Right renal pelvis (tissue), 4 donors: ENCODE measurements around the gene GPC1. TPM values are rescaled to one million over a fixed set of nuclear protein-coding genes. Genes with fewer than 3 reads are reported as not detected.
"Not testable (repeated sequence)": the region's sequence is repeated elsewhere in the genome, so short reads cannot be mapped to it uniquely, and the experiment has no call there.

ENCODE experiments used
- DNase-seq, 4 donors: peaks; one replicate each; pipeline ENCODE4 v3.0.0-alpha.2; 2013; ENCODE audit warnings: low read depth in 4 of 4, low spot score in 3 of 4, missing footprints in 1 of 4
- polyA plus RNA-seq, 4 donors: library from polyadenylated mRNA; unstranded; fragments of 120-200 nt; gene quantifications; one replicate each; pipeline ENCODE4 v1.2.1, GENCODE V29; 2013; ENCODE audit not compliant: insufficient read length in 4 of 4

The GPC1 gene
- 10 to 100 TPM; 27.8 to 46.3 (median 33.4) TPM for polyA plus RNA-seq

DNA sequence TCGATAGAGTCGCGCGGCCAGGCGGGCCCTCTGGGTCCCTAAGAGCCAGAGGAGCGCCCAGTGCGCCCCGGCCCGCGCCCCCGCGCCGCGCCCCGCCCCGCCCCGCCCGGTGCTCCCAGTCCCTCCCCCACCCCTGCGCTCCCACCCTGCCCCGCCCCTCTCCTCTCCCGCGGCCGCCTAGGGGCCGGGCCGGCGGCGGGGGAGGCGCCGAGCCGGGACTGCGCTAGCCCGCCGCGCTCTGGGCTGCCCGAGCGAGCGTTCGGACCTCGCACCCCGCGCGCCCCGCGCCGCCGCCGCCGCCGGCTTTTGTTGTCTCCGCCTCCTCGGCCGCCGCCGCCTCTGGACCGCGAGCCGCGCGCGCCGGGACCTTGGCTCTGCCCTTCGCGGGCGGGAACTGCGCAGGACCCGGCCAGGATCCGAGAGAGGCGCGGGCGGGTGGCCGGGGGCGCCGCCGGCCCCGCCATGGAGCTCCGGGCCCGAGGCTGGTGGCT is at the start of gene GPC1:
Gene GPC1, plus strand, starts transcription at position 207 of the 491 bp plus-strand sequence. Its CDS starts 256 bp downstream, at position 463.
- DNase-seq, result peak in 1 of 4 donors; percentile 66

DNA sequence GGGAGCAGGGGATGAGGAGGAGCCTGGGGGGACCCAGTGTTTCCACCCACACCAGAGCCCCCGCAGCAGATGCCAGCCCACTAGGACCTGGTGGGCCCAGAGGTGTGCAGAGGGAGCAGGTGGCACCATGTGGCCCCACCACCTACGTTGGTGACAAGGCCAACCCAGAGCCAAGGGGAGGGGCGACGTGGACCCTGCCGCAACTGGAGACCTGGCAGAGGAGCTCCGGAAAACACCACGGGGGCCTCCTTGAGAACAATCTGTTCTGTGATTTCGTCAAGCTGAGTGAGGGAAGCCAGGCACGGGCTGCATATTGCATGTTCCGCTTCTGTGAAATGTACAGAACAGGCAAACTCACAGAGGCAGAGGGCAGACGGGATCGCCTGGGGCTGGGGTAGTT is 49.1 kb upstream of the GPC1 start:
- DNase-seq, result no peak

DNA sequence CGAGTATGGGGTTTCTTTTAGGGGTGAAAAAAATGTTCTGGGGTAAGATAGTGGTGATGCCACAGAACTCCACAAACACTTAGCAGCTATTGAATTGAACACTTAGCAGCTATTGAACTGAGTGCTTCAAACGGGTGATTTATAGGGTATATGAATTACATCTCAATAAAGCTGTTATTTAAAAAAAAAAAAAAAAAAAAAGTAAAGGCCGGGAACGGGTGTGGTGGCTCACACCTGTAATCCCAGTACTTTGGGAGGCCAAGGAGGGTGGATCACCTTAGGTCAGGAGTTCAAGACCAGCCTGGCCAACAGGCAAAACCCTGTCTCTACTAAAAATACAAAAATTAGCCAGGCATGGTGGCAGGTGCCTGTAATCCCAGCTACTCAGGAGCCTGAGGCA is 48.7 kb upstream of the GPC1 start:
- DNase-seq, result not testable (repeated sequence)

GRCh38 chr2:240387325-240387668 is 48.2 kb upstream of the GPC1 start:
- no peak for DNase-seq

- DNase-seq, result no peak
Observed at GRCh38 chr2:240387669-240388358, 47.6 kb upstream of the GPC1 start.

DNA sequence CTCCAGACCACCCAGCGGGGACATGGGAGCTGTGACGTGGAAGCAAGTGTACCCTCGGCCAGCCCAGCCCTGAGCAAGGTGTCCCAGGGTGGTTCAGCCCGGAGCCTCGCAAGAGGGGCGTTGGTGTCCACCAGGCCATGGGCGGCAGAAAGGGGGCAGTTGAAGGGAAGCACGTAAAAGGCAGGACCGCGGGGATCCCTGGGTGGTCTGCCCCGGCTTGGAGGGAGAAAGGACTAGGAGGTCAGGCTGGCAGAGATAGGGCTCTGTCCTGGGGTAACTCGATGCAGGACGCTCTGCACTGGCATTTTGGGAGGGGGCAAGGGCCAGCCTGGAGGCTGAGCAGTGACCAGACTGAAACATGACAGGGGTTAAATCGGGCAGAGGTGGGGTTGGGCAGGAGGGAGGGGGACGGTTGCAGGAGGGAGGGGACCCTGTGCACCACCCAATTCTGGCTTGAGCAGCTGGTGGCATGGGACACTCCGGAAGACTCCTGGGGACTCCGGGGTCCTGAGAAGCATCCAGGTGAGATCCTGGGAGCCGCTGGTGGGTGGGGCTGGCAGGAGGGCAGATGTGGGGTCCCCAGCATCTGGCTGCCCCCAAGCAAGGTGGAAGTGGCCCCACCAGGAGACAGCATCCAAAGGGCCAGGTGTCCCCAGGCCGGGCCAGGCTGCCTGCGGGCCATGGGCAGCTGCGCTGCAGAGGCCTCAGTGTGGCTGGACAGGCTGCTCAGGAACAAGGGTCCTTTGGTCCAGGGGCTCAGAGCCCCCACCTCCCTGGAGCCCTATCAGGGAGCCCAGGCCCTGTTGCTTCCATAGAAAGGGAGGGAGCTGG is 46.8 kb upstream of the GPC1 start:
- no peak for DNase-seq

GRCh38 chr2:240389302-240389805 is 46.1 kb upstream of the GPC1 start:
- DNase-seq, result no peak

- DNase-seq, result no peak
Observed at GRCh38 chr2:240390091-240391073, 45.1 kb upstream of the GPC1 start.

DNA sequence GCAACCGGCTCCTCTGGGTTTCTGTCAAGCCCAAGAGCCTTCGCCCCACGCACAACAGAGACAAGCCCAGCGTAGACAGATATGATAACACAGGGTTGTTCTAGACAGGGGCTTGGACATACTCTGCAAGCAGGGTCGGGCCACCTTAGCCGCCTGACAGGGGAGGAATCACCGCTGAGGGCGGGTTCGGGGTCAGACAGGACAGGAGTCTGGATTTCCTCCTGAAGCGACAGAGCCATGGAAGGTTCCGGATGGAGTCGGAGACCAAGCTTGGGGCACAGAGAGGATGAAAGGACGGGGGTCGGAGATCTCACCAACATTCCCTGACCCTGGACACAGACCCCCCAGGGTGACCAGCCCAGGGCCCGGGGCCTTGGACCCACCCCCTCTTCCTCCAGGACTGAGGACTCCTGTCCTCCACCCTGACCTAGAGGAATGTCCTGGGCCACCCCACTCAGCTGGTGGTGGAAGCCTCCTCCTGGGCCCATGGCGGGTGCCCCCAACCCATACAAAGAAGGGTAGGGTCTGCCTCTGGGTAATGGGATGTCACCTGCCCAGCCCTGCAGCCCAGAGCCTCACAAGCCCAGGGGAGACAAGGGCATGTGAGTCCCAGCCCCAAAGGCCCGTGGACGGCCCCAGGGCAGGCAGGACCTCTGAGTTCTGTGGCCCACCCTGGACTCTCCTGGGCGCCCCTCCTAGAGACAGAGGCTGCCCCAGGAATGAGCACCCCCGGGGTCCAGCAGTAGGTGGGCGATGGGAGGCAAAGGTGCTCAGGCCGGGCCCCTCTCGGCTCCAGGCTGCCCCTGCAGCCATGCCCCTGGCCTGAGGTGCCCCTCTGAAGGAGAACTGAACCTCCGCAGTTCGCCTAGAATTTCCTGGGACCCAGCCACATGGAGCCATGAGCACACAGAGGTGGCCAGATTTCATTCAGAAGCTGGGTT is 44.1 kb upstream of the GPC1 start:
- no peak for DNase-seq

DNA sequence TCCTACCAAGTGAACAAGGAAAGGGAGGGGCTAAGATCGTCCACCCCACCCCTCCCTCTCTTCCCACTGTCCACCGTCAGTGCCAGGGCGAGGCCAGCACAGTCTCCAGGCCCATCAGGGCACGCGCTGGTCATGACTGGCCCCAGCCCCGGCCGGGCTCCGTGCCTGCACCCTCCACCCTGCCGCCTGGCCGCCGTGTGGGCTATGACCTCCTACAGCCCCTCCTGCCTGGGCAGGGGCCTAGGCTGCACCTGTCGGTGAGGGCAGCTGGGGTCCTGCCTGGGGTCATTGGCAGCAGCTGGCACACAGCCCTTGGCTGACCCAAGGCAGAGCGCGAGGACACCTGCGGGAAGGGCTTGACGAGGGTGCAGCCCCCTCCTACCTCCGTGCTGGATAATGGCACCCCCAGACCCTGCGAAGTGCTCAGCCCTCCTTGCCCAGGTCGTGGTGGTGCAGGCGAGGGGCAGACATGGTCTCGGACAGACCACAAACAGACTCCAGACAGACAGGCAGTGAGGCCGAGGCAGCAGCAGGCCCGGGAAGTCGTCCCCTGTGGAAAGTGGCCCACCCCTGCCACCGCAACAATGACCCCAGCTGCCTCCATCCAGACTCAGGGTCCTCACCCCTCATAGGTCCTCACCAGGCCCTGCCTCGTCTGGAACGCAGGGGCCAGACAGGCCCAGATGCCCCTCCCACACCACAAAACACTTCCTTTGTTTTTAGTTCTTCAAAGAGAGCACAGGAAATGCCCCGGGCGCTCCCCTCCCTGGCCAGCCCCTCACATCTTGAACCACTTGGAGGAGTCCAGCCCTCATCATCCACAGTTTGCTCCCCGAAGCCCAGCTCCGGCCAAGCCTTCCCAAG is 43.1 kb upstream of the GPC1 start:
- DNase-seq, result no peak

DNA sequence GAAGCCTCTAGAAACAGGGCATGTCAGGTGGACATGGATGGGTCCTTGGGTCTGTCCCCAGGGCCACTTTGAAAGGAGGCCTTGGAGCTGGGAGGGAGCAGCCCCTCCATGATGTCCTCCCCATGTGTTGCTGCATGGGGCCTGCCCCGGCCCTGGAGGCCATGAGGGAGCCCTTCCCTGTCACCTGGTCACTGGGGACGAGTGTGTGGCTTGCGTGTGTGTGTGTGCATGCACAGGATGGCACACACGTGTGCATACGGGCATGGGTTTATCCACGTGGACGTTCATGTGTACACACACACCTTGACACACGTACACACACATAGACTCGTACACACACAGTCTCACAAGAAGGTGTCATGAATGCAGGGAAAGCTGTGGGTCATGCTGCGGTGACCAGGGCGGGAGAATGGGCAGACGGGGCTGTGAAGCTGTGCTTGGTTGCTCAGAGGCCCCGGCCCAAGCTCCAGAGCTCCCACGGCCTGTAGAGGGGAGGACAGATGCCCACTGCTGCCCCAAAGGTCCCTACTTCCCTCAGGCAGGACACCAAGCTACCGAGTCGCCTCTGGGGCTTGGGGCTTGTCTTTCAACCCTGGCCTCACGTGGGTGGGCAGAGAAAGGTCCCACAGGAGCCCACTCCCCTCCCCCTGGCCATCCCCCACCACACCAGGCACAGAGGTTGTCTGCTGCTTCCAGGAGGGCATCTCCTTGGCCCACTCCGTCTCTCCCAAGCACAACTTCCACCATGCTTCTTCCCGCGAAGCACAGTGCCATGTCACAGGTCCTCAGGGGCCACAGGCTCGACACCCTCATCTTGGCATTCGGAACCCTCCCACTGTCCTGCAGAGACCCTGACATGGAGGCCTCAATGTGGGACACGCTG is 42.3 kb upstream of the GPC1 start:
- no peak for DNase-seq

DNA sequence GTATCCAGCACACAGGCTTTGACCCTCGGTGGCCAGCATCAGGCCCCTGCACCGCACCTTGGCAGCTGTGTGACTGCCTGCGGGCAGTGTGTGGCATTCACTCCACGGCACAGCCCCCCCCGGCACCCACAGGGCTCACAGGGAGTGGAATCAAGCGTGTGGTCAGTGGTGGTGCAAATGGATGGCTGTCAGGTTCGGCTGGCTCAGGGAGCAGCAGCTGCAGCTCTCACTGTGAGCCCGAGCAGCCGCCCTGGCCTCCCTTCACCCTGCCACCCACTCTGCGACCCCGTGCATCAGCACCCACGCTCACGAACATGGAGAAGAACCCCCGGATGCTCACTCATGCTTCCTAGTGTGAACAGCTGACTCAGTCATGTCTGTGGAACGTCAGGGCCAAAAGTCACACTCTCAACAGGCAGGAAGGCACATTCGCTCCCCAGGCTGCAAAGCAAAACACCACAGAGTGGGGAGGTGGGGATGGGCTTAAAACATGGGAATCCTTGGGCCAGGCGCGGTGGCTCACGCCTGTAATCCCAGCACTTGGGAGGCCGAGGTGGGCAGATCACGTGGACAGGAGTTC is 41.5 kb upstream of the GPC1 start:
- no peak for DNase-seq

- DNase-seq, result no peak
Observed at GRCh38 chr2:240394549-240394948, 40.9 kb upstream of the GPC1 start.

DNA sequence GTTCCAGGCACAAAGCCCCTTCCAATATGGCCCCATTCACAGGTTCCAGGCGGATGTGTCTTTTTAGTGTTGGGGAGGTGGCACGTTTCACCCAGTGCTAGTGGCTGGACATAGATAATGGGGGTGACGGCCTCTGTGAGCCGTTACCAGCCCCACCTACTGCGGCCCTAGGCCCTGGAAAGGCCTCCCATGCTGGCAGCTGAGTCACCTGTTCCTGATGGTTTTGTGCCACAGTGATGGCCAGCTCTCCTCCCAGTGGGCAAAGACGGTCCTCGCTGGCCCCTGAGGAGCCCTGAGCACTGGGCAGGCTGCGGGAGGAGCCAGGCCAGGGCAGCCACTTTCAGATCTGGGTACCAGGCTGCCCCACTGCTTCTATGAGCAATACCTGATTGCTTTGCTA is 40.0 kb upstream of the GPC1 start:
- DNase-seq, result no peak

- DNase-seq, result no peak
Observed at GRCh38 chr2:240395896-240396622, 39.4 kb upstream of the GPC1 start.
